Measurements from ENCODE around the gene DCAF11.

Gene DCAF11

DNA sequence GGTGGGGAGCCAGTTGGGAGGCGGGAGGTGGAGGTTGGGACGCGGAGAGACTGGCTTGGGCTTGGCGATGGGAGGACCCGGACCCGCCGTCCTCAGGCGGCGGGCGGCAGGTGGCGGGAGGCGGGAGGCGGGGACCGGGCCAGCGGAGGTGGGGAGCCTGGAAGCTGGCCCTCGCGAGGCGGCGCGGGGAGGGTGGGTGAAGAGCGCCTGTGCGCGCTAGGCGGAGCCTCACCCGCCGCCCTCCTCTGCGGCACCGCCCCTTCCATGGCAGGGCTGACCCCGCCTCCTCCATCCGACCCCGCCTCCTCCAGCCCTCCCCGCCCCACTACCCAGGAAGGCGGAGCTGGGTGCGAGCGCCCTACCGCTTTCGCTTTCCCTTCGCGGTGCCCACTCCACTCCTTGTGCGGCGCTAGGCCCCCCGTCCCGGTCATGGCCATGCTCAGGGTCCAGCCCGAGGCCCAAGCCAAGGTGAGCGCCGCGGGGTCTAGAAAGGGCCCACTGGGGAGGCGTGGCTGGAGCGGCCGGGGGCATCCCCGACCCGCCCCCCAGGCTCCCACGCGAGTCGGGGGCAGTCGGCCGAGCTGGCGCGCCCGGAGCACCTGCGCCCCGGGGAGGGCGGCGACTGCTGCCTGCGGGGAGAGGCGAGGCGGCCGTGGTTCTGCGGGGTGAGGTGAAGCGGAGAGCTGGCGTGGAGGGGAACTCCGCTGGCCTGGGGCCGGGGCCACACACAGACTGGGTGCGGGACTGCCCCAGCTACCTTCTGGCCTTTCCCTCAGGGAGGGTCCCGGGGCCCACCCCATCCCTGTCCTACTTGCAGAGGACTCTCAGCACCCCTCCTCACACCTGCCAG is 21.5 kb downstream of the DCAF11 start, which contains the start of gene PSME1:
TSS of gene PSME1 (plus strand) at position 361 of the 850 bp plus-strand sequence. CDS start at position 430, 69 bp downstream.
- no peaks in the 10 kb centered on the region for H3K27me3 ChIP-seq (ENCODE audit: control insufficient read depth in 1 of 2, insufficient read depth in 2 of 2, low read length in 2 of 2)
- peaks cover 40% of the 10 kb centered on the region for H3K4me1 ChIP-seq (ENCODE audit: control insufficient read depth, insufficient read depth, low read length)
- no peaks in the 10 kb centered on the region for H3K9me3 ChIP-seq (ENCODE audit: control insufficient read depth in 2 of 2, low read length in 2 of 2)
- H3K9ac ChIP-seq (ENCODE audit: low read length in 2 of 2) = peak within 1 kb of the TSS; percentile 63 to 75
- peak within 1 kb of the TSS; percentile 70 to 87 for H3K4me3 ChIP-seq (ENCODE audit: low read length in 2 of 2)
- peaks cover 21 to 22% of the 10 kb centered on the region in 2 donors for H3K36me3 ChIP-seq (ENCODE audit: control insufficient read depth in 2 of 2, insufficient read depth in 2 of 2, low read length in 2 of 2)
- peak within 1 kb of the TSS; percentile 74 for H3K27ac ChIP-seq (ENCODE audit: low read length)

- Histone ChIP-seq H3K4me3 (ENCODE audit: low read length in 2 of 2) (peak overlapping the region; percentile 51 to 87), H3K27ac (ENCODE audit: low read length) (peak overlapping the region; percentile 74), H3K9me3 (ENCODE audit: control insufficient read depth in 2 of 2, low read length in 2 of 2) (no peaks in the 10 kb centered on the region), H3K9ac (ENCODE audit: low read length in 2 of 2) (peak overlapping the region; percentile 61 to 75), H3K36me3 (ENCODE audit: control insufficient read depth in 2 of 2, insufficient read depth in 2 of 2, low read length in 2 of 2) (peaks cover 21 to 22% of the 10 kb centered on the region in 2 donors), H3K27me3 (ENCODE audit: control insufficient read depth in 1 of 2, insufficient read depth in 2 of 2, low read length in 2 of 2) (no peaks in the 10 kb centered on the region), H3K4me1 (ENCODE audit: control insufficient read depth, insufficient read depth, low read length) (peaks cover 43% of the 10 kb centered on the region)
Measured at GRCh38 chr14:24136684-24137528, 22.3 kb downstream of the DCAF11 start.

GRCh38 chr14:24137529-24138395 is 23.2 kb downstream of the DCAF11 start:
- Histone ChIP-seq H3K36me3 (ENCODE audit: control insufficient read depth in 2 of 2, insufficient read depth in 2 of 2, low read length in 2 of 2) (peaks cover 21 to 22% of the 10 kb centered on the region in 2 donors), H3K27ac (ENCODE audit: low read length) (peak overlapping the region; percentile 74), H3K9ac (ENCODE audit: low read length in 2 of 2) (no peak overlapping the region), H3K4me1 (ENCODE audit: control insufficient read depth, insufficient read depth, low read length) (peaks cover 47% of the 10 kb centered on the region), H3K9me3 (ENCODE audit: control insufficient read depth in 2 of 2, low read length in 2 of 2) (no peaks in the 10 kb centered on the region), H3K27me3 (ENCODE audit: control insufficient read depth in 1 of 2, insufficient read depth in 2 of 2, low read length in 2 of 2) (no peaks in the 10 kb centered on the region), H3K4me3 (ENCODE audit: low read length in 2 of 2) (peak overlapping the region in 1 of 2 donors; percentile 51)

DNA sequence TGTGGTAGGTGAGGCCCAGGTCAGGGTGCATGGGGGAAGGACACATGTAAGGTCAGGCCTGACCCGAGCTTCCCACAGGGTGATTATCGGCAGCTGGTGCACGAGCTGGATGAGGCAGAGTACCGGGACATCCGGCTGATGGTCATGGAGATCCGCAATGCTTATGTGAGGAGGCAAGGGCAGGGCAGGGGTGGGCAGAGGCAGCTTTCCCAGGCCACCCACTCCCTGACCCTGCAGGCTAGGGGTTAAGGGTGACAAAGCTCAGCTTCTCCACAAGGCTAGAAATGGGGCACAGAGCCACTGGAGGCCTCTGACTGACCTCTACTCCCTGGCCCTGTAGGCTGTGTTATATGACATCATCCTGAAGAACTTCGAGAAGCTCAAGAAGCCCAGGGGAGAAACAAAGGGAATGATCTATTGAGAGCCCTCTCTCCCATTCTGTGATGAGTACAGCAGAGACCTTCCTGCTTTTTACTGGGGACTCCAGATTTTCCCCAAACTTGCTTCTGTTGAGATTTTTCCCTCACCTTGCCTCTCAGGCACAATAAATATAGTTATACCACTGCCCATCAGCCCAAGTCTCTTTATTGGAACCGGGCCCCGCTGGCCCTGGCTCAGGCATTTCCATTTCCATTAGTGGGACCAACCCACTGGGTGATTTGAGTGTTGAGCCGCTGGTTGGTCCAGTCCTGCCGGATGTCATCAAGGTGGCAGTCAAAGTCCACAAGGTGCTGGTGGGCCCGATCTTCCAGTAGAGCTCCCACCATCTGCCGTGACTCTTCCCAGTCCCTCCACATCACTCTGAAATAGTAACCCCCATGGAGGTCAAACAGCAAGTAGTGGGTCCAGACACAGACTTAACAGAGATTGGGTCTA is 24.1 kb downstream of the DCAF11 start:
- Histone ChIP-seq H3K9me3 (ENCODE audit: control insufficient read depth in 2 of 2, low read length in 2 of 2) (no peaks in the 10 kb centered on the region), H3K27ac (ENCODE audit: low read length) (peak overlapping the region; percentile 53), H3K4me3 (ENCODE audit: low read length in 2 of 2) (no peak overlapping the region), H3K9ac (ENCODE audit: low read length in 2 of 2) (no peak overlapping the region), H3K36me3 (ENCODE audit: control insufficient read depth in 2 of 2, insufficient read depth in 2 of 2, low read length in 2 of 2) (peaks cover 21 to 27% of the 10 kb centered on the region in 2 donors), H3K27me3 (ENCODE audit: control insufficient read depth in 1 of 2, insufficient read depth in 2 of 2, low read length in 2 of 2) (no peaks in the 10 kb centered on the region), H3K4me1 (ENCODE audit: control insufficient read depth, insufficient read depth, low read length) (peaks cover 47% of the 10 kb centered on the region)

- H3K27ac ChIP-seq (ENCODE audit: low read length) = no peak overlapping the region
- no peak overlapping the region for H3K4me3 ChIP-seq (ENCODE audit: low read length in 2 of 2)
- no peaks in the 10 kb centered on the region for H3K9me3 ChIP-seq (ENCODE audit: control insufficient read depth in 2 of 2, low read length in 2 of 2)
- no peak overlapping the region for H3K9ac ChIP-seq (ENCODE audit: low read length in 2 of 2)
- peaks cover 47% of the 10 kb centered on the region for H3K4me1 ChIP-seq (ENCODE audit: control insufficient read depth, insufficient read depth, low read length)
- H3K27me3 ChIP-seq (ENCODE audit: control insufficient read depth in 1 of 2, insufficient read depth in 2 of 2, low read length in 2 of 2) = no peaks in the 10 kb centered on the region
- peaks cover 21 to 30% of the 10 kb centered on the region in 2 donors for H3K36me3 ChIP-seq (ENCODE audit: control insufficient read depth in 2 of 2, insufficient read depth in 2 of 2, low read length in 2 of 2)
Measured at GRCh38 chr14:24139272-24139934, 24.8 kb downstream of the DCAF11 start.

DNA sequence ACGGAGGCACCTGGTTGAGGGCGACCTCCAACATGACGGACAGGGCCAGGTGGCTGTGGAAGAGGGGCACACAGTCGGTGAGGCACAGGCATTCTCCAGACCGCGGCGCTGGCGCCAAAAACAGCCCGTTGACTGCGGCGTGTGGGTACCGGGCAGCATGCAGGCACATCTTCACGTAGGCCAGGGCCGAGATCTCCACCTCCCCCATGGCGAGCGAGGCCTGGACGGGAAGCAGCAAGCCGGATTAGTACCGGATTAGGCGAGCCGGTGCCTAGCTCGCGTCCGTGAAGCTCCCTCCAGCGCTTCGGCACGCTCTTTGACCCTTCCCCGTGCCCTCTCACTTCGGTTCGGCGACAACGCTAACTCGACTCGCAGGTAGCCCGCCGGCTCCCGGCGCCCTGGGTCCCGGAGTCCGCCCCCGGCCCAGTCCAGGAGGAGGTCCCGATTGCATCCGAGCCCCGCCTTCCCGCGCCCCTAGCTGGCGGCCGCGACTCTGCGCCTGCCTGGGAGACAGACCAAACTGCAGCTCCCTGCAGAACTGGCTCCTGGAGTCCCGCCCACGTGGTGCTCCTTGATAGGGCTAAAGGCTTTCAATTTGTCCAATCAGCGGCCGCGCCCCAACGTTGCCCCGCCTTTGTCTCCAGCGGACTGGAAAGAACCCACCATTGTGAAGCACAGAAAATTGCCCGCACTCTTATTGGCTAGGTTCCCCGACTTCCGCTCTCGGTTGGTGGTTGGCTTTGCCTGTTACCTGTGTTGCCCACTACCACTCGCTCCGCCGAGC is 26.7 kb downstream of the DCAF11 start, which contains the start of gene EMC9:
TSS of gene EMC9 (minus strand) at position 495 of the 784 bp plus-strand sequence. CDS start at position 208, 287 bp downstream.
- peak within 1 kb of the TSS; percentile 87 to 96 for H3K4me3 ChIP-seq (ENCODE audit: low read length in 2 of 2)
- H3K9me3 ChIP-seq (ENCODE audit: control insufficient read depth in 2 of 2, low read length in 2 of 2) = no peaks in the 10 kb centered on the region
- peaks cover 21 to 30% of the 10 kb centered on the region in 2 donors for H3K36me3 ChIP-seq (ENCODE audit: control insufficient read depth in 2 of 2, insufficient read depth in 2 of 2, low read length in 2 of 2)
- peak within 1 kb of the TSS; percentile 84 for H3K27ac ChIP-seq (ENCODE audit: low read length)
- peaks cover 57% of the 10 kb centered on the region for H3K4me1 ChIP-seq (ENCODE audit: control insufficient read depth, insufficient read depth, low read length)
- no peaks in the 10 kb centered on the region for H3K27me3 ChIP-seq (ENCODE audit: control insufficient read depth in 1 of 2, insufficient read depth in 2 of 2, low read length in 2 of 2)
- peak within 1 kb of the TSS; percentile 84 to 89 for H3K9ac ChIP-seq (ENCODE audit: low read length in 2 of 2)

- Histone ChIP-seq H3K9ac (ENCODE audit: low read length in 2 of 2) (no peak overlapping the region), H3K4me1 (ENCODE audit: control insufficient read depth, insufficient read depth, low read length) (peaks cover 46% of the 10 kb centered on the region), H3K4me3 (ENCODE audit: low read length in 2 of 2) (no peak overlapping the region), H3K36me3 (ENCODE audit: control insufficient read depth in 2 of 2, insufficient read depth in 2 of 2, low read length in 2 of 2) (peaks cover 8 to 17% of the 10 kb centered on the region in 2 donors), H3K27me3 (ENCODE audit: control insufficient read depth in 1 of 2, insufficient read depth in 2 of 2, low read length in 2 of 2) (no peaks in the 10 kb centered on the region), H3K9me3 (ENCODE audit: control insufficient read depth in 2 of 2, low read length in 2 of 2) (no peaks in the 10 kb centered on the region), H3K27ac (ENCODE audit: low read length) (no peak overlapping the region)
Measured at GRCh38 chr14:24143511-24143910, 28.9 kb downstream of the DCAF11 start.

DNA sequence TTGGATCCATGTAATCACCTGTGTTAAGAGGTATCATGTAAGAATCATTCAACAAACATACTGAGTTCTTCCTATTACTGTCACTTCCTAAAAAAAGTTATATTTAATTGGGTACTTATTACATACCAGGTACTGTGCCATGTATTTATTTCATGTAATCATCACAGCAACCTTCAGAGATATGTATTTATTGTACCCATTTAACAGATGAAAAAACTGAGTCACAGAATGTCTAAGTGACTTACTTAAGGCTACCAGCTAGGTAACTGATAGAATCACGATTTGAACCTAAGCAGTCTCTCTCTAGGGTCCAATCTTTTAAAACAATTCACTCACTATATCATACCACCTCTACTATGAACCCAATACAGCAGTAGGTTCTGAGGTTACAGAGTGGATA is 29.9 kb downstream of the DCAF11 start:
- Histone ChIP-seq H3K4me1 (ENCODE audit: control insufficient read depth, insufficient read depth, low read length) (peaks cover 43% of the 10 kb centered on the region), H3K27ac (ENCODE audit: low read length) (peak overlapping the region; percentile 88)

More for the DNA sequence above, 29.9 kb downstream of the DCAF11 start:
- Histone ChIP-seq H3K4me3 (ENCODE audit: low read length in 2 of 2) (no peak overlapping the region), H3K9ac (ENCODE audit: low read length in 2 of 2) (no peak overlapping the region), H3K9me3 (ENCODE audit: control insufficient read depth in 2 of 2, low read length in 2 of 2) (no peaks in the 10 kb centered on the region), H3K27me3 (ENCODE audit: control insufficient read depth in 1 of 2, insufficient read depth in 2 of 2, low read length in 2 of 2) (no peaks in the 10 kb centered on the region), H3K36me3 (ENCODE audit: control insufficient read depth in 2 of 2, insufficient read depth in 2 of 2, low read length in 2 of 2) (peaks cover 3 to 10% of the 10 kb centered on the region in 2 donors)

All from stomach smooth muscle (tissue), 2 donors.